SK-N-SH treated with all-trans-retinoic acid at 6 μM for 48 hours (cell line): ENCODE measurements around the gene DNTTIP2.
A peak's percentile ranks its signal among the peaks of the same experiment; 100 is the strongest.

ENCODE experiments used
- ATAC-seq: fragments of 200-7000 bp; cut with Tn5 transposase; 3 replicates; pipeline ENCODE4 v1.9.1; 2020; ENCODE audit warnings: mild to moderate bottlenecking, moderate library complexity
- ARNTL ChIP-seq: fragments of 450-650 bp; formaldehyde crosslinking; IDR thresholded peaks from 2 replicates; pipeline ENCODE4 v1.5.0; 2020; ENCODE audit warnings: low read depth, mild to moderate bottlenecking, moderate library complexity, borderline replicate concordance
- BACH2 ChIP-seq: fragments of 250-450 bp; sonication (Bioruptor Pico); IDR thresholded peaks from 2 replicates; pipeline ENCODE4 v1.9.0; 2021; ENCODE audit warnings: mild to moderate bottlenecking, borderline replicate concordance
- CREB5 ChIP-seq: fragments of 250-450 bp; sonication (Bioruptor Pico); IDR thresholded peaks from 2 replicates; pipeline ENCODE4 v1.5.1; 2020; ENCODE audit warnings: low read depth, mild to moderate bottlenecking, moderate library complexity
- CSRNP3 ChIP-seq: fragments of 250-450 bp; sonication (Bioruptor Pico); IDR thresholded peaks from 2 replicates; pipeline ENCODE4 v1.5.1; 2021; ENCODE audit warnings: mild to moderate bottlenecking, moderate library complexity
- ESRRG ChIP-seq: fragments of 250-450 bp; sonication (Bioruptor Pico); IDR thresholded peaks from 2 replicates; pipeline ENCODE4 v1.6.1; 2021; ENCODE audit warnings: mild to moderate bottlenecking
- ISL1 ChIP-seq: fragments of 250-450 bp; sonication (Bioruptor Pico); IDR thresholded peaks from 2 replicates; pipeline ENCODE4 v2.1.2; 2022; ENCODE audit warnings: mild to moderate bottlenecking, moderate library complexity
- OSR1 ChIP-seq: fragments of 250-450 bp; sonication (Bioruptor Pico); IDR thresholded peaks from 2 replicates; pipeline ENCODE4 v1.8.0; 2022; ENCODE audit warnings: moderate library complexity, mild to moderate bottlenecking, inconsistent platforms
- POU6F1 ChIP-seq: fragments of 250-450 bp; sonication (Bioruptor Pico); IDR thresholded peaks from 2 replicates; pipeline ENCODE4 v1.8.0; 2021; ENCODE audit warnings: low read depth, mild to moderate bottlenecking, moderate library complexity, borderline replicate concordance
- PPARA ChIP-seq: fragments of 250-450 bp; sonication (Bioruptor Pico); IDR thresholded peaks from 2 replicates; pipeline ENCODE4 v1.5.0; 2020; ENCODE audit warnings: mild to moderate bottlenecking, borderline replicate concordance
- RARB ChIP-seq: fragments of 250-450 bp; sonication (Bioruptor Pico); IDR thresholded peaks from 2 replicates; pipeline ENCODE4 v1.8.0; 2021; ENCODE audit warnings: mild to moderate bottlenecking, moderate library complexity
- SNAI2 ChIP-seq: fragments of 250-450 bp; sonication (Bioruptor Pico); IDR thresholded peaks from 2 replicates; pipeline ENCODE4 v1.5.0; 2020; ENCODE audit warnings: mild to moderate bottlenecking, moderate library complexity
- TCF4 ChIP-seq: fragments of 250-450 bp; sonication (Bioruptor Pico); IDR thresholded peaks from 2 replicates; pipeline ENCODE4 v1.8.0; 2021; ENCODE audit warnings: mild to moderate bottlenecking, moderate library complexity, borderline replicate concordance
- TOX ChIP-seq: fragments of 250-450 bp; sonication (Bioruptor Pico); IDR thresholded peaks from 2 replicates; pipeline ENCODE4 v1.8.0; 2021; ENCODE audit warnings: mild to moderate bottlenecking, moderate library complexity, borderline replicate concordance
- TSHZ2 ChIP-seq: fragments of 250-450 bp; sonication (Bioruptor Pico); IDR thresholded peaks from 2 replicates; pipeline ENCODE4 v1.5.0; 2020; ENCODE audit warnings: mild to moderate bottlenecking, moderate library complexity
- ZFP3 ChIP-seq: fragments of 250-450 bp; sonication (Bioruptor Pico); IDR thresholded peaks from 2 replicates; pipeline ENCODE4 v1.5.0; 2020; ENCODE audit warnings: mild to moderate bottlenecking, moderate library complexity
- ZNF565 ChIP-seq: fragments of 450-650 bp; formaldehyde crosslinking; conservative IDR thresholded peaks from 2 replicates; pipeline ENCODE4 v1.5.0; 2020; ENCODE audit warnings: low read depth, mild to moderate bottlenecking, moderate library complexity
- ZNF70 ChIP-seq: fragments of 450-650 bp; formaldehyde crosslinking; IDR thresholded peaks from 2 replicates; pipeline ENCODE4 v1.5.0; 2020; ENCODE audit warnings: mild to moderate bottlenecking, moderate library complexity
- ZNF8 ChIP-seq: fragments of 450-650 bp; formaldehyde crosslinking; IDR thresholded peaks from 2 replicates; pipeline ENCODE4 v1.5.0; 2020; ENCODE audit warnings: mild to moderate bottlenecking, moderate library complexity

Gene DNTTIP2

GRCh38 chr1:93827128-93827527, 51.9 kb downstream of the DNTTIP2 start (continued):
- TF ChIP-seq TSHZ2 (CRISPR knock-in tag) (peak; percentile 89), PPARA (CRISPR knock-in tag) (no peak), ZNF8 (CRISPR knock-in tag) (no peak), OSR1 (no peak), CSRNP3 (no peak), TCF4 (peak; percentile 78)

GRCh38 chr1:93824834-93825233, 54.2 kb downstream of the DNTTIP2 start:
- ATAC-seq, result no peak
- TF ChIP-seq ZFP3 (CRISPR knock-in tag), result no peak
- TF ChIP-seq ZNF8 (CRISPR knock-in tag), result no peak
- no peak for TF ChIP-seq ESRRG (CRISPR knock-in tag)
- no peak for TF ChIP-seq CSRNP3
- TF ChIP-seq ISL1 (CRISPR knock-in tag), result no peak
- TF ChIP-seq SNAI2 (CRISPR knock-in tag), result no peak
- TF ChIP-seq TOX (CRISPR knock-in tag), result no peak
- no peak for TF ChIP-seq CREB5 (CRISPR knock-in tag)
- TF ChIP-seq ARNTL, result no peak
- no peak for TF ChIP-seq OSR1
- TF ChIP-seq BACH2 (CRISPR knock-in tag), result no peak
- no peak for TF ChIP-seq ZNF565 (CRISPR knock-in tag)
- no peak for TF ChIP-seq TSHZ2 (CRISPR knock-in tag)
- no peak for TF ChIP-seq RARB

- ATAC-seq, result no peak
- TF ChIP-seq BACH2 (CRISPR knock-in tag) (no peak), ZNF70 (no peak), POU6F1 (CRISPR knock-in tag) (no peak)
These were observed 56.1 kb downstream of the DNTTIP2 start for GRCh38 chr1:93822730-93823425.
